ENCODE measurements around the gene RNPS1.

Gene RNPS1

DNA sequence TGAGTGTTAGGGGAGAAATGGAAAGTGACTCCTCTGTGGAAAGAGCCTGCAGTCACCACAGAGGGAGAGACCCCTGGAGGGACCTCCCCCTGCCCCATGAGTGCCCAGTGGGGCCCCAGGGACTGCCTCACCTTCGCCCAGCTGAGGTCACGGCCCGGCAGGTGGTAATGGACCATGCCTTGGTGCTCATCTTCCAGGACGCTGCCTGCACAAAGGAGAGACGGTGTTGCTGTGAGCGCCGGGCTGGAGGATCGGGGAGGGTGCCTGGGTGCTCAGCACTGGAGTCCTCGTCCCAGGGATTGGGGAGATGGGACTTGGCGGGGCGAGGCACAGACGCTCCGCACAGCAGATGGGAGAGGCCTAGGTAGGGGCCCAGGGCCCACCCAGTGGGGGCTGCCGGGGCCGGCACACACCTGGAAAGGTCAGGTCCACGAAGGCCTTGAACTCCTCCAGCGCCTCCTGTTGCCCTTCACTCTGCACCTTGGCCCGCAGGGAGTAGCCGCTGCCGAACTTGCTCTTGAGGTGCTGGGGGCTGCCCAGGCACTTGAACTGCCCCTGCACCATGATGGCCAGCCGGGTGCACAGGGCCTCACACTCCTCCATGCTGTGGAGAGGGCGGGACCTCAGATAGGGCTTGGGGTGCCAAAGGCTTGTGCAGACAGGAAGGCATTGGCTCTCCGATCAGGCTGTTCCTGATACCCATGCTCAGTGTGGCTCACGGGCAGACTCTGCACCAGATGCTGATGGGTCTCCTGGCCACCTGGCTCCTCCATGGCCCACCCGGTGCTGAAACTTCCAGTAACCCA, 9.7 kb upstream of the RNPS1 start:
- TF ChIP-seq, protein P1, sequence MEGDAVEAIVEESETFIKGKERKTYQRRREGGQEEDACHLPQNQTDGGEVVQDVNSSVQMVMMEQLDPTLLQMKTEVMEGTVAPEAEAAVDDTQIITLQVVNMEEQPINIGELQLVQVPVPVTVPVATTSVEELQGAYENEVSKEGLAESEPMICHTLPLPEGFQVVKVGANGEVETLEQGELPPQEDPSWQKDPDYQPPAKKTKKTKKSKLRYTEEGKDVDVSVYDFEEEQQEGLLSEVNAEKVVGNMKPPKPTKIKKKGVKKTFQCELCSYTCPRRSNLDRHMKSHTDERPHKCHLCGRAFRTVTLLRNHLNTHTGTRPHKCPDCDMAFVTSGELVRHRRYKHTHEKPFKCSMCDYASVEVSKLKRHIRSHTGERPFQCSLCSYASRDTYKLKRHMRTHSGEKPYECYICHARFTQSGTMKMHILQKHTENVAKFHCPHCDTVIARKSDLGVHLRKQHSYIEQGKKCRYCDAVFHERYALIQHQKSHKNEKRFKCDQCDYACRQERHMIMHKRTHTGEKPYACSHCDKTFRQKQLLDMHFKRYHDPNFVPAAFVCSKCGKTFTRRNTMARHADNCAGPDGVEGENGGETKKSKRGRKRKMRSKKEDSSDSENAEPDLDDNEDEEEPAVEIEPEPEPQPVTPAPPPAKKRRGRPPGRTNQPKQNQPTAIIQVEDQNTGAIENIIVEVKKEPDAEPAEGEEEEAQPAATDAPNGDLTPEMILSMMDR (IDR thresholded peaks at IDR 0.05; ENCODE audit: insufficient read depth, low read depth, low read length, missing control alignments) = no peak
- no peak for DNase-seq (ENCODE audit: low read depth)
- no peak overlapping the region for H3K4me3 ChIP-seq (ENCODE audit: low read depth, low read length)

DNA sequence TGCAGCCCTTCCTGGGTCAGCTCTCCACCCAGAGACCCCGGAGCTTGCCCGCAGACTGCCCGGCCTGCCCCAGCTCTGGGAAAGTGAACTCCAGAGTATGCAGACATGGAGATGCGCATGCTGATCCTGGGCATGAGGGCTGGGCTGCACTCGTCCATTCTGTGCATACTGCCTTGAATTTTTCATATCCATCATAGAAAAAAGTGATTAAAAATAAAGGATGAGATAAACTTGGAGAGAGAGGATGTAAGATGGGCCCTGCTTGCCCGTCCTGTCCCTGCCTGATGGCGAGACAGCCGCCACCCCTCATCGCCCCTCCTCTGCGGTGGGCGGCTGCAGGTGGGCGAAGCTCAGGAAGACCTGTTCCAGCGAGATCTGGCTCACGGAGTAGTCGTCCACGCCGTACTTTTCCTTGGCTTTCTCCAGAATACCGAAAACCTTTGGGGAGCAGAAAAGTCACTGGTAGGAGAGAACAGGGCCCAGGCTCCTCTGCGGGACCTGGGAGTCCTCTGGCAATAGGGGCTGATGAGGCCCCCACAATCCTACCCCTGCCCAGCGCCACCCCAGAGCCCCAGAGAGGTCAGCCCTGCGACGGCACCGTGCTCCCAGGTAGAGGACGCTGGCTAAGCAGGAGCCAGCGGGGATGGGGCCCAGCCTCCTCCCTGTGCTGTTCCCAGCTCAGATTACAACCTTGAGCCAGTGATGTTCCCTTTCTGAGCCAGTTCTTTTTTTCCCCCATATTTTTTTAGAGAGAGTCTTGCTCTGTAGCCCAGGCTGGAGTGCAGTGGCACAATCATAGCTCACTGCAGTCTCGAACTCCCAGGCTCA, 8.7 kb upstream of the RNPS1 start:
- TF ChIP-seq, protein P1 (IDR thresholded peaks at IDR 0.05; ENCODE audit: insufficient read depth, low read depth, low read length, missing control alignments) = no peak
- DNase-seq (ENCODE audit: low read depth) = no peak
- no peak overlapping the region for H3K4me3 ChIP-seq (ENCODE audit: low read depth, low read length)

DNA sequence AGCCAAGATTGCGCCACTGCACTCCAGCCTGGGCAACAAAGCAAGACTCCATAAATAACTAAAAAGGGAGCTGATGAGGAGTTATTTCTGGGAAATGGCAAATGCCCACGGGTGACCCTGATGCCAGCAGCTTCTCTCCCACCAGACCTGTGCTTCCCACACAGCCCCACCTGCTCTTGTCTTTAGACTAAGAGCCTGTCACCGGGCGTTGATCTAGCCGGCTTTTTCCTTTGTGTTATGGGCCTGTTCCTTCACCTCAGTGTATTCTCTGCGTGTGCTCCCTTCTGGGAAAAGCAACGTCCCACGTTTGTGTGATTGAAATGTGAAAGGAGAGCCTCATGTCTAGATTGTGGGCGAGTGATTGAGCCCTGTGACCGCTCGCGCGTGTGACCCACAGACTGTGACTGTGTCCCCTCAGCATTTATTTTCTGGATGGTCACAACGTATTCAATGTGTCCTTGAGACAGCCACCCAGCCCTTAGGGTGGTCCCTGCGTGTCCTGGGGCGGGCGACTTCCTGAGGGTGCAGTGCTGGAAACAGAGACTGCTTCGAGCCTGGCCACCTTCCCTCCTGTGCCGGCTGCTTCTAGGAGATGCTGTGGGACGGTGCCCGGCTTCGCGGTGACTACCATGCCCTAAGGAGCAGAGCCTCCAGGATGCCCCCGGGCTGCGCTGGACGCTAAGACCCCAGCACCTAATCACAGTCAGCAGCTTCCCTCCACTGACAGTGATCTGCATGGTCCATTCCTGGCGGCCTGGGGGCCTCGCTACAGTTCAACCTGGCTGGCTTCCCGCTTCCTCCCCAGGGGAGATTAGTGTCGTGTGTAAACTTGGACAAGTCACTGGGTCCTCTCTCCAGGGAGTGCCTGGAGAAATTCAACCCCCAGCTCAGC, 7.8 kb upstream of the RNPS1 start:
- TF ChIP-seq, protein P1 (IDR thresholded peaks at IDR 0.05; ENCODE audit: insufficient read depth, low read depth, low read length, missing control alignments) = no peak
- H3K4me3 ChIP-seq (ENCODE audit: low read depth, low read length) = no peak overlapping the region
- no peak for DNase-seq (ENCODE audit: low read depth)

DNA sequence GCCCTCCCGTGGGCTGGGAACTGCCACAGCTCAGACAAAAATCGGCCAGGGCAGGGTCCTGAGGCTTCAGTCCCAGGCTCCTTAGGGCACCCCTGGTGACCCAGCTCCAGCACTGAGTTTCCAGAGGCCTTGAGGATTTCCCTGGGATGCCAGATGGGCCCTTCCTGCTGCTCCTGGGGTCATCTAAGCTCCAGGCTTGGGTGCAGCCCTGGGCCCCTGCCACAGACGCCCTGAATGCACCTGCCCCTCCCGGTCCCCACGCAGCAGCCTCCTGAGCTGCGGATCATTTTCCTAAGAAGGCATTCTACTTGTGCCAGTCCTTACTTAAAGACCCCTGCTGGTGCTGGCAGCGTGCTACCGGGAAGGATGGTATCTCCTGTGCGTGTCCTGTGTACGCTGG, 6.0 kb upstream of the RNPS1 start:
- DNase-seq (ENCODE audit: low read depth) = no peak
- TF ChIP-seq, protein P1 (IDR thresholded peaks at IDR 0.05; ENCODE audit: insufficient read depth, low read depth, low read length, missing control alignments) = no peak
- H3K4me3 ChIP-seq (ENCODE audit: low read depth, low read length) = no peak overlapping the region

DNA sequence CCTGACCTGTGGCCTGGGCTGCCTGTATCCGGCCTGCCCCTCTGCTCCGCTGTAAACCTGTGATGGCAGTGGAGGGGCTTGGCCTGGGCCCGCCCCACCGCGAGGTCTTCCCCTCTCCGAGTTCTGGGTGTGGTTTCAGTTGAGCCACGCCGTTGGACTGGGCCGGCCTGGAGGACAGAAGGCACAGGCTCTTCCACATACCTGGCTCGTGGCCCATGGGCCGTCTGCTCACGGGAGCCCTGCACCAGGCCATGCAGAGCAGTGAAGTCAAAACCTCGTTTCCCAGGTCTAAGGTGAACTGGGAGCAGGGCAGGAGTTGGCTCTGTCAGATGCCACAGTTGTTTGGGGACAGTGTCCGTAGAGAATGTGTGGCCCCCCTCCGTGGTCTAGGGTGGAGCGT, 5.6 kb upstream of the RNPS1 start:
- no peak for DNase-seq (ENCODE audit: low read depth)
- TF ChIP-seq, protein P1 (IDR thresholded peaks at IDR 0.05; ENCODE audit: insufficient read depth, low read depth, low read length, missing control alignments) = no peak
- H3K4me3 ChIP-seq (ENCODE audit: low read depth, low read length) = no peak overlapping the region

DNA sequence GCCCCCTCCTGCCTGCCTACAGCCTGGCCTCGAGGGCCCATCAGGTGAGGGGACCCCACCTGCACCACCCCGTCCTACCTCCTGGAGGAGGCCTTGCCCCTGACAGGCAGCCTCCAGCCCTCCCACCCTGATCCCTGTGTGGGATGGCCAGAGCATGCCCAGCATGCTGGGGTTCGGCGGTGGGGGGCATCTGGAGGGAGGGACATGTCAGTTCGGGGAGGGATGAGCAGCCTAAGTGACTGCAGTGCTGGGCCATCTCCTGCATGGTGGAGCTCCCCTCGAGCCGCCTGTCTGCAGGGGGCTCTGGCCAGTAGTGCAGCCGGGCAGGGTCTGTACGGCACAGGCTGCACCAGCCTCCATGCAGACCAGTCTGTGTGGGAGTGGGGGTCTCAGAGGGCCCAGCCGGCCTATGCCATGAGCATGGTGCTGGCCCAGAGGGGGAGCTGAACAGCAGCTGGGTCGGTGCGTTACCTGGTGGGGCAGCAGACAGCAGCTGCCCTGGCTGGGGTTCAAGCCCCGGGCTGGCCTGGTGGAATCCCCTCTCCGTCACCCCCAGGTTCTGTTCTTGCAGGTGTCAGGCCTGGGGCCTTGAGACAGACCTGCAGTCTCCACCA, 4.0 kb upstream of the RNPS1 start:
- TF ChIP-seq, protein P1 (IDR thresholded peaks at IDR 0.05; ENCODE audit: insufficient read depth, low read depth, low read length, missing control alignments) = no peak

More for the DNA sequence above, 4.0 kb upstream of the RNPS1 start:
- H3K4me3 ChIP-seq (ENCODE audit: low read depth, low read length) = no peak overlapping the region
- DNase-seq (ENCODE audit: low read depth) = no peak
